ENCODE measurements around the gene TIMM10B. TPM values are rescaled to one million over a fixed set of nuclear protein-coding genes. Genes with fewer than 3 reads are reported as not detected.

Gene TIMM10B
- total RNA-seq, 1 experiment from 2014 or later: 26.4 TPM

DNA sequence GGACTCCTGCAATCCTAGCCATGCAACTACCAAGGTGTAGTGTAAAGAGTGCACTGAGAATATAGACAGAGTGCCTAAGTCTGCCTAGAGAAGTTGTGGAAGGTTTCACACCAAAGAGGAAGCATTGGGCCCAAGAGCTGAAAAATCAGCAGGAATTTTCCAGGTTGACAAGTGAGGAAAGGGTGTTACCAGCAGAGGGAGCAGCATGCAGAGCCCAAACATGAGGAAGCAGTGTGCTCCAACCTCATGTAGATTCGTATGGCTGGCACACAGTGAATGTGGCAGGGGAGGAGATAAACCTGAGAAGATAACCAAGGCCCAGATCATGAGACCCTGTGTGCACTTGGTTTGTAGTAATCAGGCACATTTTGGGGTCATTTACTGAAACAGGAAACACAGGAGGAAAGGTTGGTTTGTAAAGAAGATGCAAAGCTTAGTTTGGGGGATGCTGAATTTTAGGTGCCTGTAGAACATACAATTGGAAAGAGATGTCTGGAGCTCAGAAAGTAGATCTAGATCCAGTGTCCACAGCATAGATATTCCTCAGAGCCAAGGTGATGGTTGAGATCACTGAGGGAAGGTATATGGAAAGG, 42.2 kb upstream of the TIMM10B start:
- H4K20me1 ChIP-seq (ENCODE audit: low read length): no peaks in the 10 kb centered on the region
- TF ChIP-seq, protein P1, sequence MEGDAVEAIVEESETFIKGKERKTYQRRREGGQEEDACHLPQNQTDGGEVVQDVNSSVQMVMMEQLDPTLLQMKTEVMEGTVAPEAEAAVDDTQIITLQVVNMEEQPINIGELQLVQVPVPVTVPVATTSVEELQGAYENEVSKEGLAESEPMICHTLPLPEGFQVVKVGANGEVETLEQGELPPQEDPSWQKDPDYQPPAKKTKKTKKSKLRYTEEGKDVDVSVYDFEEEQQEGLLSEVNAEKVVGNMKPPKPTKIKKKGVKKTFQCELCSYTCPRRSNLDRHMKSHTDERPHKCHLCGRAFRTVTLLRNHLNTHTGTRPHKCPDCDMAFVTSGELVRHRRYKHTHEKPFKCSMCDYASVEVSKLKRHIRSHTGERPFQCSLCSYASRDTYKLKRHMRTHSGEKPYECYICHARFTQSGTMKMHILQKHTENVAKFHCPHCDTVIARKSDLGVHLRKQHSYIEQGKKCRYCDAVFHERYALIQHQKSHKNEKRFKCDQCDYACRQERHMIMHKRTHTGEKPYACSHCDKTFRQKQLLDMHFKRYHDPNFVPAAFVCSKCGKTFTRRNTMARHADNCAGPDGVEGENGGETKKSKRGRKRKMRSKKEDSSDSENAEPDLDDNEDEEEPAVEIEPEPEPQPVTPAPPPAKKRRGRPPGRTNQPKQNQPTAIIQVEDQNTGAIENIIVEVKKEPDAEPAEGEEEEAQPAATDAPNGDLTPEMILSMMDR (conservative IDR thresholded peaks at IDR 0.05; ENCODE audit: low read depth, low read length): peak; percentile 66
- no peak for TF ChIP-seq EZH2 (IDR thresholded peaks at IDR 0.05; ENCODE audit: low read length, unreplicated experiment)
- no peak for TF ChIP-seq EZH2phosphoT487 (IDR thresholded peaks at IDR 0.05; ENCODE audit: borderline replicate concordance, low read length)
- peak; percentile 46; the same call in 1 of the 2 replicates for ATAC-seq
- H3K9me2 ChIP-seq (replicated peaks; ENCODE audit: low read length): no peaks in the 10 kb centered on the region
- no peaks in the 10 kb centered on the region for H3K4me1 ChIP-seq (ENCODE audit: insufficient read depth, low read length)
- H3K79me2 ChIP-seq (ENCODE audit: low read length): no peaks in the 10 kb centered on the region
- intact Hi-C loops (cut with micrococcal nuclease): loop anchor here (1.0 to 5.0 kb wide), 2 partner anchors 66 to 228 kb away; no protein-coding TSS in a partner anchor
- BruUV-seq (replicated peaks): no TSS peak
- H3K4me3 ChIP-seq (ENCODE audit: low read length): no peak overlapping the region
- H3K36me3 ChIP-seq (ENCODE audit: low read depth, low read length): no peaks in the 10 kb centered on the region
- no peak overlapping the region; the same call in 1 of the 2 replicates for H2AFZ ChIP-seq (ENCODE audit: low read length)
- no peaks in the 10 kb centered on the region for H3K27me3 ChIP-seq (ENCODE audit: low read length)
- H3F3A ChIP-seq (ENCODE audit: low read length, unreplicated experiment): no peaks in the 10 kb centered on the region
- H3K9me3 ChIP-seq (ENCODE audit: low read length): no peaks in the 10 kb centered on the region
- no peak overlapping the region for H3K9ac ChIP-seq (ENCODE audit: low read length)
- no peak overlapping the region for H3K4me2 ChIP-seq (ENCODE audit: low read length)
- peak; percentile 52 for DNase-seq
- H3K27ac ChIP-seq (ENCODE audit: low read length): no peak overlapping the region
- POLR2A ChIA-PET (ENCODE audit: unreplicated experiment): no interaction called here
- CTCF ChIA-PET: interaction anchor here (1.0 to 1.2 kb wide), 2 partner anchors 20 to 60 kb away, joined by 3 to 5 read pairs; no protein-coding TSS in a partner anchor

DNA sequence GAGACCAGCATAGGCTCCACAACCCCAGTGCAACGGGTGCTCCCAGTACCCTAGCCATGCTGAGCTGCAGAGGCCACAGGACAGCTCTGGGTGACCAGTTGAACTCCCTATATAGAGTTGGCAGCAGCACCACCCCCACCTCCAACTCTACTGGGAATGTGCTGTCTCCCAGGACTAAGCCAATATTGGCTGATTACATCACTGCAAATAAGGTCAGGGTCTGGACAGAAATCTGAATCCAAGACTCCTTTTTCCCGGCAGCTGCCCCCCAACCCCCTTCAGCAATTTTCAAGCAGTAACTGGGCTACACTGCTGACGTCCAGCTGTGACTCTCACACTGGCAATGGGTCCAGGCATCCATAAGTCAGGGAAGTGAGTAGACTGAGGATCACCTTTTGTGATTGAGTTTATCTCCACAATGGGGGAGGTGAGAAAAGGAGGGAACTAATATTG, 40.4 kb upstream of the TIMM10B start, which contains the start of gene HPX:
TSS of gene HPX (minus strand) at position 82 of the 453 bp plus-strand sequence. CDS start at position 58, 24 bp downstream.
- no peak within 1 kb of the TSS for H3K4me3 ChIP-seq (ENCODE audit: low read length)
- H3K27ac ChIP-seq (ENCODE audit: low read length): no peak within 1 kb of the TSS
- H3K4me1 ChIP-seq (ENCODE audit: insufficient read depth, low read length): no peaks in the 10 kb centered on the region
- ATAC-seq (no peak), DNase-seq (no peak)
- no peaks in the 10 kb centered on the region for H3F3A ChIP-seq (ENCODE audit: low read length, unreplicated experiment)
- H3K27me3 ChIP-seq (ENCODE audit: low read length): no peaks in the 10 kb centered on the region
- H3K9me2 ChIP-seq (replicated peaks; ENCODE audit: low read length): no peaks in the 10 kb centered on the region
- intact Hi-C loops (cut with micrococcal nuclease): no loop called here
- no peak within 1 kb of the TSS for H3K9ac ChIP-seq (ENCODE audit: low read length)
- H3K4me2 ChIP-seq (ENCODE audit: low read length): no peak within 1 kb of the TSS
- BruUV-seq (replicated peaks): no TSS peak
- no peak within 1 kb of the TSS for H2AFZ ChIP-seq (ENCODE audit: low read length)
- no peak for TF ChIP-seq EZH2 (IDR thresholded peaks at IDR 0.05; ENCODE audit: low read length, unreplicated experiment)
- TF ChIP-seq EZH2phosphoT487 (IDR thresholded peaks at IDR 0.05; ENCODE audit: borderline replicate concordance, low read length): no peak
- TF ChIP-seq, protein P1 (conservative IDR thresholded peaks at IDR 0.05; ENCODE audit: low read depth, low read length): no peak
- ChIA-PET POLR2A (ENCODE audit: unreplicated experiment) (no interaction called here), CTCF (interaction anchor here (0.5 to 0.8 kb wide), 2 partner anchors 14 to 62 kb away, joined by 4 read pairs; no protein-coding TSS in a partner anchor)
- no peaks in the 10 kb centered on the region for H3K79me2 ChIP-seq (ENCODE audit: low read length)
- no peaks in the 10 kb centered on the region for H3K9me3 ChIP-seq (ENCODE audit: low read length)
- H3K36me3 ChIP-seq (ENCODE audit: low read depth, low read length): no peaks in the 10 kb centered on the region
- no peaks in the 10 kb centered on the region for H4K20me1 ChIP-seq (ENCODE audit: low read length)

DNA sequence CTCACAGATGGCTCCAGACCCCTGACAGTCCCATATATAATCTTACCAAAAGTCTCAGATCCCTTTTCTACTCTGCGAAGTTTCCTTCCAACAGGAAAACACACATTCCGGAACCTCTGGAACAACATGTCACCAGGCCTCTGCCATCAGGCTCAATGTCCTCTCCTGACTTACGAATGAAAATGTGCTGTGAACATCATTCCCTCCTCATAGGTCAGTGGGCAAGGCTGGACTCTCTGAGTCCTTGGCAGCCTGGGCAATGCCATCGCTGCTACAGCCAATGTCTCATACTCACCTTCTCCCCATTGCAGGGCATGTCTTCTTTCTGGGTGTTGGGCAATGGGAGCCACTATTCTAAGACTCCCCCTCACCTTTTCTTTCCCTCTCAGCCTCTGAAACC, 38.9 kb upstream of the TIMM10B start:
- H3K4me1 ChIP-seq (ENCODE audit: insufficient read depth, low read length): no peaks in the 10 kb centered on the region
- H3K36me3 ChIP-seq (ENCODE audit: low read depth, low read length): no peaks in the 10 kb centered on the region
- no peak for TF ChIP-seq EZH2 (IDR thresholded peaks at IDR 0.05; ENCODE audit: low read length, unreplicated experiment)
- TF ChIP-seq, protein P1 (conservative IDR thresholded peaks at IDR 0.05; ENCODE audit: low read depth, low read length): no peak
- no peak for TF ChIP-seq EZH2phosphoT487 (IDR thresholded peaks at IDR 0.05; ENCODE audit: borderline replicate concordance, low read length)
- H3K27ac ChIP-seq (ENCODE audit: low read length): no peak overlapping the region
- no peak overlapping the region for H3K4me2 ChIP-seq (ENCODE audit: low read length)
- ChIA-PET POLR2A (ENCODE audit: unreplicated experiment) (no interaction called here), CTCF (interaction anchor here (1.4 kb wide), 1 partner anchor 67 kb away, joined by 9 read pairs; no protein-coding TSS in a partner anchor)
- no peak overlapping the region for H2AFZ ChIP-seq (ENCODE audit: low read length)
- ATAC-seq (no peak), DNase-seq (no peak)
- H3K4me3 ChIP-seq (ENCODE audit: low read length): no peak overlapping the region
- no peaks in the 10 kb centered on the region for H4K20me1 ChIP-seq (ENCODE audit: low read length)
- no peaks in the 10 kb centered on the region for H3K79me2 ChIP-seq (ENCODE audit: low read length)
- H3F3A ChIP-seq (ENCODE audit: low read length, unreplicated experiment): no peaks in the 10 kb centered on the region
- H3K9ac ChIP-seq (ENCODE audit: low read length): no peak overlapping the region
- BruUV-seq (replicated peaks): no TSS peak
- H3K9me3 ChIP-seq (ENCODE audit: low read length): no peaks in the 10 kb centered on the region
- intact Hi-C loops (cut with micrococcal nuclease): no loop called here
- H3K27me3 ChIP-seq (ENCODE audit: low read length): no peaks in the 10 kb centered on the region
- no peaks in the 10 kb centered on the region for H3K9me2 ChIP-seq (replicated peaks; ENCODE audit: low read length)

Measured in PC-3 (cell line).